Hepatocyte (in vitro differentiated cells): ENCODE results near the gene PSMF1.

Experiments
- EZH2 ChIP-seq: fragments of 200-600 bp; sonication (generic); IDR thresholded peaks from 2 replicates; pipeline ENCODE4 v1.6.1; 2016; ENCODE audit warnings: antibody characterized with exemption, mild to moderate bottlenecking, borderline replicate concordance
- EZH2phosphoT487 ChIP-seq: fragments of 200-600 bp; sonication (generic); IDR thresholded peaks from one replicate; pipeline ENCODE4 v1.6.1; 2018; ENCODE audit warnings: antibody characterized with exemption, mild to moderate bottlenecking, low read depth, moderate library complexity; ENCODE audit not compliant: unreplicated experiment, severe bottlenecking
- TF ChIP-seq, protein P1 (sequence below): fragments of 200-600 bp; sonication (generic); IDR thresholded peaks from 2 replicates; pipeline ENCODE4 v1.5.1; 2016; ENCODE audit warnings: antibody characterized with exemption, mild to moderate bottlenecking; ENCODE audit not compliant: poor library complexity

DNA sequence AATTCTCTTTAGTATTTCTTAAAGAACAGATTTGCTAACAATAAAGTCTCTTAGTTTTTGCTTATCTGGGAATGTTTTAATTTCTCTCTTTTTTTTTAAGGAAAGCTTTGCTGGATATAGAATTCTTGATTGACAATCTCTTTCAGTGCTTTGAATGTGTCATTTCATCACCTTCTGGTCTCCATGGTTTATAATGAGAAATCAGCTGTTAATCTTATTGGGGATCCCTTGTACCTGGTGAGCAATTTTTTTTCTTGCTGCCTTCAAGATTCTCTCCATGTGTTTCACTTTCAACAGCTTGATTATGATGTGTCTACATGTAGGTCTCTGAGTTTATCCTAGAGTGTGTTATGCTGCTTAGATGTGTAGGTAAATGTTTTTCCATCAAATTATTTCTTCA, 16.4 kb upstream of the PSMF1 start:
- TF ChIP-seq, protein P1, sequence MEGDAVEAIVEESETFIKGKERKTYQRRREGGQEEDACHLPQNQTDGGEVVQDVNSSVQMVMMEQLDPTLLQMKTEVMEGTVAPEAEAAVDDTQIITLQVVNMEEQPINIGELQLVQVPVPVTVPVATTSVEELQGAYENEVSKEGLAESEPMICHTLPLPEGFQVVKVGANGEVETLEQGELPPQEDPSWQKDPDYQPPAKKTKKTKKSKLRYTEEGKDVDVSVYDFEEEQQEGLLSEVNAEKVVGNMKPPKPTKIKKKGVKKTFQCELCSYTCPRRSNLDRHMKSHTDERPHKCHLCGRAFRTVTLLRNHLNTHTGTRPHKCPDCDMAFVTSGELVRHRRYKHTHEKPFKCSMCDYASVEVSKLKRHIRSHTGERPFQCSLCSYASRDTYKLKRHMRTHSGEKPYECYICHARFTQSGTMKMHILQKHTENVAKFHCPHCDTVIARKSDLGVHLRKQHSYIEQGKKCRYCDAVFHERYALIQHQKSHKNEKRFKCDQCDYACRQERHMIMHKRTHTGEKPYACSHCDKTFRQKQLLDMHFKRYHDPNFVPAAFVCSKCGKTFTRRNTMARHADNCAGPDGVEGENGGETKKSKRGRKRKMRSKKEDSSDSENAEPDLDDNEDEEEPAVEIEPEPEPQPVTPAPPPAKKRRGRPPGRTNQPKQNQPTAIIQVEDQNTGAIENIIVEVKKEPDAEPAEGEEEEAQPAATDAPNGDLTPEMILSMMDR: no peak
- TF ChIP-seq EZH2phosphoT487 (no peak), EZH2 (no peak)
